GM10248 (cell line): ENCODE measurements around the gene CCDC134.

ENCODE experiments used
- CTCF ChIA-PET: fragments of 300-600 bp; sonication (Branson Sonifier 250); formaldehyde crosslinking; extraction: SDS; loops from one replicate; lab custom pipeline; 2021; ENCODE audit warnings: antibody characterized with exemption; lab: Yijun Ruan, JAX
- POLR2A ChIA-PET: fragments of 350-650 bp; sonication (Branson Sonifier 250); formaldehyde crosslinking; extraction: SDS; loops from one replicate; lab custom pipeline; 2020; ENCODE audit warnings: antibody characterized with exemption; lab: Yijun Ruan, JAX
- DNase-seq: peaks from one replicate; pipeline ENCODE4 v3.0.0; 2012; ENCODE audit errors: extremely low spot score
- TF ChIP-seq, protein P1 (sequence below): IDR thresholded peaks from 2 replicates; pipeline ENCODE4 v1.5.1; 2012; ENCODE audit warnings: mild to moderate bottlenecking, low read depth; ENCODE audit errors: extremely low read depth, missing control alignments, control extremely low read depth

CCDC134 gene

DNA sequence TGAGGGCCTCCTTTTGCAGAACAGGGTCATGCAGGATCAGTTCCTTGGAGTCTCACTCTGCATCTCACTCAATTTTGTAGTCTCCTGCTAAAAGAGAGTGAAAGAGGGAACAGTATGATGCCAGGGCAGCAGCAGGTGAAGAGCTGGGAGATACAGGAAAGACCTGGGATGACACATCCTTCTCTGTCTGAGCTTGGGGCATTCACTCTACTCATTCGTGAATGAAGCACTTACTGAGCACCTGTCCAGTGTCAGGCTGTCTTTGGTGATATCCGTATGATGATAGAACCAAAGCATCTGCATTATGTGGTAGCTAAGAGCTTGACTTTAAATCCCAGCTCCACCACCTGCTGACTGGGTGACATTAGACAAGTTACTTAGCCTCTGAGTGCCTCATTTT lies 46.8 kb downstream of the CCDC134 start:
- TF ChIP-seq, protein P1, sequence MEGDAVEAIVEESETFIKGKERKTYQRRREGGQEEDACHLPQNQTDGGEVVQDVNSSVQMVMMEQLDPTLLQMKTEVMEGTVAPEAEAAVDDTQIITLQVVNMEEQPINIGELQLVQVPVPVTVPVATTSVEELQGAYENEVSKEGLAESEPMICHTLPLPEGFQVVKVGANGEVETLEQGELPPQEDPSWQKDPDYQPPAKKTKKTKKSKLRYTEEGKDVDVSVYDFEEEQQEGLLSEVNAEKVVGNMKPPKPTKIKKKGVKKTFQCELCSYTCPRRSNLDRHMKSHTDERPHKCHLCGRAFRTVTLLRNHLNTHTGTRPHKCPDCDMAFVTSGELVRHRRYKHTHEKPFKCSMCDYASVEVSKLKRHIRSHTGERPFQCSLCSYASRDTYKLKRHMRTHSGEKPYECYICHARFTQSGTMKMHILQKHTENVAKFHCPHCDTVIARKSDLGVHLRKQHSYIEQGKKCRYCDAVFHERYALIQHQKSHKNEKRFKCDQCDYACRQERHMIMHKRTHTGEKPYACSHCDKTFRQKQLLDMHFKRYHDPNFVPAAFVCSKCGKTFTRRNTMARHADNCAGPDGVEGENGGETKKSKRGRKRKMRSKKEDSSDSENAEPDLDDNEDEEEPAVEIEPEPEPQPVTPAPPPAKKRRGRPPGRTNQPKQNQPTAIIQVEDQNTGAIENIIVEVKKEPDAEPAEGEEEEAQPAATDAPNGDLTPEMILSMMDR = no peak
- ChIA-PET POLR2A (interaction anchor here (0.9 to 1.2 kb wide), 3 partner anchors 11 to 24 kb away, joined by 3 to 6 read pairs (median 3); no protein-coding TSS in a partner anchor), CTCF (interaction anchor here (0.8 to 2.6 kb wide), 6 partner anchors 9 to 151 kb away, joined by 3 to 25 read pairs (median 4); no protein-coding TSS in a partner anchor)
- no peak for DNase-seq

DNA sequence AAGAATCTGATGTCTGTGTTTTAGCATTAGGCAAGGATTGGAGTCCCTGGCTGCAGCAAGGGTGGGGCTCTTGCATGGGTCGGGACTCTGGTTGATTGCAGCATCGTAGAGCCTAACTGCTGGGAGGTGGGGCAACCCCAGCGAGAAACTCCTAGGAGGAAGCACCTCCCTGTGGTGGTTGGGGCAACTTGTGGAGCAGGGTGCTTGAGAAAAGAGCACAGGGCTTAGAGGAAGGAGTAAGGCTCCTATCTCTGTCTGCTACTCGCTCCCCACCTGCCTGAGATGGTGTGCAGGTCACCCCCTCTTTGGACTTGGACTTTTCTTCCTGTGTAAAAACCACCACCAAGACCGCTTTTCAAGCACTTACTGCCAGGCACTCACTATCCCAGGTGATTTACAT lies 48.0 kb downstream of the CCDC134 start:
- TF ChIP-seq, protein P1 = no peak
- ChIA-PET CTCF (interaction anchor here (2.0 kb wide), 1 partner anchor 10 kb away, joined by 5 read pairs; no protein-coding TSS in a partner anchor), POLR2A (no interaction called here)
- no peak for DNase-seq

DNA sequence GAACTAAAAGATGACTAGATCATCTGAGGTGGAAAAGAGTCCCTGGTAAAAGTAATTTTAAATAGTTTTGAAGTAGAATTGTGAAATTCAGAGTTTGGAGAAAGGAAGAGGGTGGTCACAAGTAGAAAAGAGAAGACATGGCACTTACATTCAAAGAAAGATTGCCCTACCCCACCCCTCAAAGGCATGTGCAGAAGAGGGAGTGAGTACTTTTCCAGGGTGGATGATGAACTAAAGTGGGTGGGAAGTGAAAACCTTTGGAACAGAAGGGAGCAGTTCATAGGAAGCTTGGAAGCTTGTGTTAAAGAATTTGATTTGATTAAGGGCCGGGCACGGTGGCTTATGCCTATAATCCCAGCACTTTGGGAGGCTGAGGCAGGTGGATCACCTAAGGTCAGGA lies 56.0 kb downstream of the CCDC134 start:
- TF ChIP-seq, protein P1 = no peak
- CTCF ChIA-PET = interaction anchor here (1.1 to 6.1 kb wide), 10 partner anchors 9 to 219 kb away, joined by 3 to 53 read pairs (median 7); partner anchors contain the start of genes SREBF2 and TNFRSF13C
- DNase-seq = no peak
- POLR2A ChIA-PET = no interaction called here

DNA sequence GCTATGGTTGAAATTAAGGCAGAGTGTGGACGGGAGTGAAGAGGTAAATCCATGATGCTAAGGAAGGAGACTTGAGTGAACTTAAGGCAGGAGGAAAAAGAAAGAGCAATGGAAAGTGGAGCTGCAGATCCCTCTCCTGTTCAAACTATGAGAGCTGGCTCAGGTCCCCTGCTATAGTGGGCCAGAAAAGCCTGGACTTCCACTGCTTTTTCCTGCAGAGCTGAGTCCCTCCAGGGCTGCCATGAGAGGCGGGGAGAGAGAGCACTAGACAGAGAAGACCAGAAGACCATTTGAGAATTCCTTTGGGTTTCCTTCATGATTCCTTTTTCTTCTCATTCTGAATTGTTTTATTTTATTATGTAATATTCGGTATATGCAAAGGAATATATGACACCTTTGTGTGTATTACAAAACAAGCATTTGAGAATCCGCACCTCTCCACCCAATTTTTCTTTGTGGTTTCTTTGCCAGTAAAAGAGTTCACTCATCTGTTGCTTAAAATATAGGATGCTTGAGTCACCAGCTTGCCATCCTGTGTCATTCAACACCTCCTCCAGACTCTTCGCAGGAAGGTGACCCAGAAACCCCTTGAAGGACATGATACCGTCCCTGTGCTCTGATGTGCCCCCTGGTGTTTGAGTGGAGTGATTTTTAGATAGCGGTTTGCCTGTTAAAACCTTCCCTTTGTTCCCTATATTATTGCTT lies 56.8 kb downstream of the CCDC134 start:
- ChIA-PET POLR2A (no interaction called here), CTCF (interaction anchor here (0.9 to 6.1 kb wide), 16 partner anchors 9 to 234 kb away, joined by 3 to 53 read pairs (median 4); partner anchors contain the start of genes MEI1, NDUFA6, SREBF2 and TNFRSF13C)
- DNase-seq = peak; percentile 62
- TF ChIP-seq, protein P1 = peak; percentile 55

DNA sequence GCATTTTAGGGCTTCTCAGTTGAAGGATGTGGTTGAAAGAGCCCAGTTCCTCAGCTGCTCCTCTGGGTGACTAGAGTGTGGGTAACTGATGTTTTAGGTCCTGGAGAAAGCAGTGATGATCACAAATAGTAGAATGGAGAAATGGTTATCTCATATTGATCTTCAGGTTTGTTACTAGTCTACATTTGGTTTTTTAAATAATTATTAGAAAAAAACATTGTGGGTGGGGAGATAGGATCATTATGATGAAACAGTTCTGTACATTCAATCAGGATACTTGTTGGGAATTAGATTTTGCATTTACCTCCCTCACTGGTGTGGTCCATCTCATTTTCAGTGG lies 57.4 kb downstream of the CCDC134 start:
- TF ChIP-seq, protein P1 = no peak
- ChIA-PET POLR2A (no interaction called here), CTCF (interaction anchor here (1.0 to 6.1 kb wide), 11 partner anchors 8 to 233 kb away, joined by 3 to 53 read pairs (median 4); partner anchors contain the start of genes NDUFA6 and SREBF2)
- no peak for DNase-seq

DNA sequence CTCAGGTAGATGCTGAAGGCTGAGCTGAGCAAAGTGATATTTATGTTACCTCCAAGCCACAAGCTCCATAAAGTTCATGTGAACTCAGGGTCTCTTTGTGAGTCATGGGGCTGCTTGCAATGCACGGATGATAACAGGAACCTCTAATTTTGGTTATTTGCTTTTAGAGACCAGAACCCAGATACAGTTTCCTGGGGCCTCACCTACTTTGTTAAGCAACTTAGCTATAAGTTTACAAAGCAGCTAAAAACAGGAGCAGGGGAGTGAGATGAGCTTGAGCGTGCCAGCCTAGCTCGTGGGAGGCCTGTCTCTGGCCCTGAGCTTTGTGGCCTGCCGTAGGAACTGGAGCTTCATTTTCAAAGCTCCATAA lies 61.7 kb downstream of the CCDC134 start:
- ChIA-PET POLR2A (interaction anchor here (0.6 to 2.2 kb wide), 18 partner anchors 10 to 1058 kb away, joined by 3 to 20 read pairs (median 4); partner anchors contain the start of genes CCDC134, SHISA8, SREBF2 and TNFRSF13C), CTCF (interaction anchor here (0.7 to 2.8 kb wide), 20 partner anchors 7 to 165 kb away, joined by 3 to 22 read pairs (median 4); partner anchors contain the start of genes SREBF2 and TNFRSF13C)
- TF ChIP-seq, protein P1 = no peak
- peak; percentile 70 for DNase-seq
